Measurements from ENCODE around the gene EBF3.

DNA sequence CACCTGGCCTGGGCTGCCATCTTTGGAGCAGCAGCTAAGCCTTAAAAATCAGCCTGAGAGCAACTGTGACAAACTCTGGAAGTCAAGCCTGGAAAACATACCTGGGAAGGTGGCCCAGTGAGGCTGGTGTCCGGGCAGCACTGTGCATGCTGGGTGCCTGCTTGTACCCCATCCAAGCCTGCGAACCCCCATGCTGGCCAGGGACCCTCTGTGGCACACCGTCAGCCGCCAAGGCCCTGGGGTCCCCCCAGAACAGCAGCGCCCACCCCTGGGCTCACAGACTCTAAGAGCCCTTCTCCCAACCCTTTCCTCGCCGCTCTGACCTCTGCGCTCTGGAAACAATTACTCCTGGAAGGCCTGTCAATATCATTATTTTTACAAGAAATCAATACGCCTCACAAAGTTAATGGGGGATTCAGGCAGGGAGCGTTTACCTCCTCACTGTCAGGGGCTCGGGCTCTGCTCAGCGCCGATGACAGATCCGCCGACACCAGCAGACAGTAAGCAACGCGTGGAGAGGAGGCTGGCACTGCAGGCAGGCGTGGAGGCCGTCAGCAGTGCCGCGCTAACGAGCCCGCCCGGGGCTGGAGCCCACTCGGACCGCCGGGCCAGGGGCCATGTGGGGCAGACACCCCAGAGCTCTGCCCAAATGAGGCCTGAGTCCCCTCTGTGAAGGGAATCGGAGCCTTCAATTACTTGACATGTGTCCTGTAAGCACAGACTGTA, 54.4 kb downstream of the EBF3 start:
- TF ChIP-seq POLR2A (IDR thresholded peaks at IDR 0.05; ENCODE audit: low read length) = no peak
- no peak for TF ChIP-seq GATA1 (IDR thresholded peaks at IDR 0.05; ENCODE audit: low read depth, low read length)
